ENCODE data around the gene PPP2R2D. TPM values are rescaled to one million over a fixed set of nuclear protein-coding genes. Genes with fewer than 3 reads are reported as not detected.

The PPP2R2D gene
- total and polyA plus RNA-seq, 3 experiments from 2014 or later = 23.5 to 34.0 (median 24.5) TPM

DNA sequence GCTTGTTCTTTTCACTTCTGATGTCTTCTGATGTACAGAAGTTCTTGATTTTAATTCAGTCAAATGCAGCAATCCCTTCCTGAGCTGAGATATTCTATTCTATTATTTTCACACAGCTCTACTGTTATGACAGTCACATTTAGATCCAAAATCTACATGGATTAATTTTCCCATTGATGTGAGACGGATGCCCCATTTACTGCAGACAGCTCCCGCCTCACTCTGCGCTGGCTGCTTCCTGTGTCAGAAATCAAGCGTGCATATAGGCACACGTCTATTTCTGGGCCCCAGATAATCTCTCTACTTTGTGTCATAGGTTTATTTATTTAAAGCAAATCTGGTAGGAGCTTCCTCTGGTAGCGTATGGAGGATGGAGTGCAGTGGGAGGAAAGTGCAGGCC is 74.2 kb downstream of the PPP2R2D start:
- Mint-ChIP-seq H3K27me3 (no peaks in the 10 kb centered on the region), H3K36me3 (peaks cover 0 to 30% (median 6%) of the 10 kb centered on the region in 3 donors), H3K4me3 (peak overlapping the region in 1 of 7 donors; percentile 39), H3K4me1 (peaks cover 73 to 96% (median 95%) of the 10 kb centered on the region in 3 donors), H3K27ac (peak overlapping the region; percentile 3 to 78 (median 32)), H3K9me3 (no peaks in the 10 kb centered on the region)
- Histone ChIP-seq H3K27ac (ENCODE audit: low read depth, low read length) (no peak overlapping the region), H3K36me3 (ENCODE audit: insufficient read depth, low read length) (peaks cover 6% of the 10 kb centered on the region), H3K27me3 (ENCODE audit: insufficient read depth, low read length, poor library complexity, severe bottlenecking) (no peaks in the 10 kb centered on the region), H3K9me3 (ENCODE audit: low read length) (no peaks in the 10 kb centered on the region), H3K4me1 (ENCODE audit: insufficient read depth, low read length) (peaks cover 77% of the 10 kb centered on the region), H3K4me3 (ENCODE audit: low read length) (no peak overlapping the region)
- ChIA-PET CTCF (no interaction called here), POLR2A (interaction anchor here (0.8 kb wide), 1 partner anchor 75 kb away, joined by 3 read pairs; the partner anchor contains the start of gene PPP2R2D)
- DNase-seq = no peak

- peaks cover 0 to 22% (median 6%) of the 10 kb centered on the region in 3 donors for H3K36me3 Mint-ChIP-seq
- H3K9me3 Mint-ChIP-seq = no peaks in the 10 kb centered on the region
- H3K4me3 Mint-ChIP-seq = no peak overlapping the region
These were observed 75.0 kb downstream of the PPP2R2D start for GRCh38 chr10:131975796-131976195.

GRCh38 chr10:131977323-131978096 is 76.7 kb downstream of the PPP2R2D start:
- Mint-ChIP-seq H3K27me3 (no peaks in the 10 kb centered on the region), H3K27ac (peak overlapping the region in 5 of 8 donors; percentile 41 to 79 (median 55)), H3K4me3 (peak overlapping the region in 2 of 7 donors; percentile 72 to 83), H3K4me1 (peaks cover 64 to 82% (median 81%) of the 10 kb centered on the region in 3 donors), H3K36me3 (peaks cover 0 to 11% (median 0%) of the 10 kb centered on the region in 3 donors), H3K9me3 (no peaks in the 10 kb centered on the region)
- no peak for DNase-seq
- peaks cover 74% of the 10 kb centered on the region for H3K4me1 ChIP-seq (ENCODE audit: insufficient read depth, low read length)
- no peaks in the 10 kb centered on the region for H3K36me3 ChIP-seq (ENCODE audit: insufficient read depth, low read length)
- no peak overlapping the region for H3K4me3 ChIP-seq (ENCODE audit: low read length)
- H3K27ac ChIP-seq (ENCODE audit: low read depth, low read length) = no peak overlapping the region
- no peaks in the 10 kb centered on the region for H3K9me3 ChIP-seq (ENCODE audit: low read length)
- H3K27me3 ChIP-seq (ENCODE audit: insufficient read depth, low read length, poor library complexity, severe bottlenecking) = no peaks in the 10 kb centered on the region
- CTCF ChIA-PET = no interaction called here
- POLR2A ChIA-PET = no interaction called here

More at GRCh38 chr10:131975796-131976195, 75.0 kb downstream of the PPP2R2D start:
- Histone ChIP-seq H3K9me3 (ENCODE audit: low read length) (no peaks in the 10 kb centered on the region), H3K27ac (ENCODE audit: low read depth, low read length) (no peak overlapping the region), H3K4me3 (ENCODE audit: low read length) (no peak overlapping the region), H3K27me3 (ENCODE audit: insufficient read depth, low read length, poor library complexity, severe bottlenecking) (no peaks in the 10 kb centered on the region), H3K4me1 (ENCODE audit: insufficient read depth, low read length) (peaks cover 83% of the 10 kb centered on the region), H3K36me3 (ENCODE audit: insufficient read depth, low read length) (no peaks in the 10 kb centered on the region)
- peaks cover 72 to 94% (median 93%) of the 10 kb centered on the region in 3 donors for H3K4me1 Mint-ChIP-seq
- ChIA-PET POLR2A (no interaction called here), CTCF (no interaction called here)
- no peak for DNase-seq
- H3K27ac Mint-ChIP-seq = peak overlapping the region in 5 of 8 donors; percentile 7 to 59 (median 31)
- no peaks in the 10 kb centered on the region for H3K27me3 Mint-ChIP-seq

DNA sequence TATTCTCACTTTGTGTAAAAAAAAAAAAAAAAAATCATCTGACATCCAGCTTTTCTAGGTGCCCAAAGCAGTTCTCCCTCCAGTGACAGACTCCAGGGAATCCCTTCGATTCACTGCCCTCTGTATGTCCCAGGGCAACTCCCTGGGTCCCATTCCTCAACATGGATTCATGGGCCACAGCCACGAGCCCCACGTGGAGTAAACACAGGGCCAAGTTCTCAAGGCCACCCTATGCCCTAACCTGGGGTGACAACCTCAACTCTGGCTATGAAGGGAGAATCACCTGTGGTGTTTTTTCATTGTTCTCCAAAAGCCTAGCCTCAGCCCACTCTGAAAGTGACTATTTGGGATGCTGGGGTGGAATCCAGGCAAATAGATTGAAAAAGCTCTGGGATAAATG is 77.6 kb downstream of the PPP2R2D start:
- Histone ChIP-seq H3K9me3 (ENCODE audit: low read length) (no peaks in the 10 kb centered on the region), H3K4me1 (ENCODE audit: insufficient read depth, low read length) (peaks cover 73% of the 10 kb centered on the region), H3K4me3 (ENCODE audit: low read length) (no peak overlapping the region), H3K27me3 (ENCODE audit: insufficient read depth, low read length, poor library complexity, severe bottlenecking) (no peaks in the 10 kb centered on the region), H3K27ac (ENCODE audit: low read depth, low read length) (no peak overlapping the region), H3K36me3 (ENCODE audit: insufficient read depth, low read length) (no peaks in the 10 kb centered on the region)
- no peak for DNase-seq
- Mint-ChIP-seq H3K27ac (peak overlapping the region in 6 of 8 donors; percentile 12 to 78 (median 42)), H3K36me3 (peaks cover 0 to 7% (median 0%) of the 10 kb centered on the region in 3 donors), H3K9me3 (no peaks in the 10 kb centered on the region), H3K4me3 (peak overlapping the region in 1 of 7 donors; percentile 83), H3K4me1 (peaks cover 58 to 77% (median 73%) of the 10 kb centered on the region in 3 donors), H3K27me3 (no peaks in the 10 kb centered on the region)
- ChIA-PET CTCF (no interaction called here), POLR2A (no interaction called here)

- H3K4me1 Mint-ChIP-seq = peaks cover 53 to 72% (median 68%) of the 10 kb centered on the region in 3 donors
- H3K4me3 ChIP-seq (ENCODE audit: low read length) = no peak overlapping the region
These were observed 78.0 kb downstream of the PPP2R2D start for GRCh38 chr10:131978851-131979250.

DNA sequence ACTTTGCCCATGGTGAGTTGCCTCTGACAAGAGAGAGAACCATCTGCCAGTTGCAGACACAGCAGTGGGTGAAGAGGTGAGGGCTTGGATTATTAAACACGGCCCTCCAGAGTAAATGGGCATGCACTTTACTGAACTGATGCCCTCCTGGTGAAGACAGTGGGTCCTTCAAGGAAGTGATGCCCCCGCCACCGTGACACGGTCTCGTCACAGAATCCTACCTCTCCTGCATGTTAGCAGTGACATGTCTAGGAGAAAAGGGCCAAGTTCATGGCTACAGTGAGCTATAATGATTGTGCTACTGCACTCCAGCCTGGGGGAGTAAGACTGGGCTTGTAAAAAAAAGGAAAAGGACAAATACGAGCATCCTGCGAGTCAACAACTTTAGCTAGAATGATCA is 78.5 kb downstream of the PPP2R2D start:
- Mint-ChIP-seq H3K9me3 (no peaks in the 10 kb centered on the region), H3K27ac (peak overlapping the region in 6 of 8 donors; percentile 25 to 84 (median 72)), H3K4me1 (peaks cover 49 to 68% (median 63%) of the 10 kb centered on the region in 3 donors), H3K36me3 (peaks cover 0 to 7% (median 0%) of the 10 kb centered on the region in 3 donors), H3K27me3 (no peaks in the 10 kb centered on the region), H3K4me3 (peak overlapping the region; percentile 32 to 83 (median 51))
- no peak for DNase-seq
- CTCF ChIA-PET = no interaction called here
- POLR2A ChIA-PET = no interaction called here
- Histone ChIP-seq H3K4me3 (ENCODE audit: low read length) (no peak overlapping the region), H3K27ac (ENCODE audit: low read depth, low read length) (no peak overlapping the region), H3K27me3 (ENCODE audit: insufficient read depth, low read length, poor library complexity, severe bottlenecking) (no peaks in the 10 kb centered on the region), H3K9me3 (ENCODE audit: low read length) (no peaks in the 10 kb centered on the region), H3K4me1 (ENCODE audit: insufficient read depth, low read length) (peaks cover 63% of the 10 kb centered on the region), H3K36me3 (ENCODE audit: insufficient read depth, low read length) (no peaks in the 10 kb centered on the region)

More at GRCh38 chr10:131978851-131979250, 78.0 kb downstream of the PPP2R2D start:
- ChIA-PET POLR2A (no interaction called here), CTCF (no interaction called here)
- Histone ChIP-seq H3K27me3 (ENCODE audit: insufficient read depth, low read length, poor library complexity, severe bottlenecking) (no peaks in the 10 kb centered on the region), H3K9me3 (ENCODE audit: low read length) (no peaks in the 10 kb centered on the region), H3K36me3 (ENCODE audit: insufficient read depth, low read length) (no peaks in the 10 kb centered on the region), H3K4me1 (ENCODE audit: insufficient read depth, low read length) (peaks cover 68% of the 10 kb centered on the region), H3K27ac (ENCODE audit: low read depth, low read length) (no peak overlapping the region)
- H3K27ac Mint-ChIP-seq = peak overlapping the region in 6 of 8 donors; percentile 42 to 84 (median 72)
- no peaks in the 10 kb centered on the region for H3K27me3 Mint-ChIP-seq
- H3K4me3 Mint-ChIP-seq = peak overlapping the region in 2 of 7 donors; percentile 48 to 83
- no peaks in the 10 kb centered on the region for H3K9me3 Mint-ChIP-seq
- H3K36me3 Mint-ChIP-seq = peaks cover 0 to 7% (median 0%) of the 10 kb centered on the region in 3 donors
- no peak for DNase-seq

DNA sequence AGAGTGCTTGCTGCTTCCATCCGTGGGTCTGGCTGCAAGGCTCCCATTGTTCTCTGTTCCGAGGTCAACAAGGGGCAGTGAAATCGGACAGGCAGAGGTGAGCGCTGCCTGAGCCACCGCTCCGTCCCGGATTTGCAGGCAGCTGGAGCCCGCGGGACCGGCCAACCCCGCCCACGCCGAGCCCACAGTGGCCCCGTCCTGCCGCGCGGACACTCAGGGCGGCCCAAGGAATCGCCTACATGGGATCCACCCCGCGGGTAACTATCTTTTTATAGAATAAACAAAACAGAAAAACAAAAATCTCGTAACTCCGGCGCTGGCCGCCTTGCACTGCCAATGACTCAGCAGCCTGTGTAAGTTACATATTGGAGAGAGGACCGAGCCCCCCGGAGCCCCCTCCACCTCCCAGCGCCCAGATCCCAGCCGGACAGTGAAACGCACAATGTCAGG is 79.0 kb downstream of the PPP2R2D start:
- no peak overlapping the region for H3K27ac ChIP-seq (ENCODE audit: low read depth, low read length)
- peaks cover 46 to 64% (median 58%) of the 10 kb centered on the region in 3 donors for H3K4me1 Mint-ChIP-seq

GRCh38 chr10:131980321-131980720 is 79.5 kb downstream of the PPP2R2D start:
- Mint-ChIP-seq H3K4me3 (peak overlapping the region in 5 of 7 donors; percentile 48 to 90 (median 80)), H3K27ac (peak overlapping the region in 3 of 8 donors; percentile 3 to 90 (median 66)), H3K36me3 (peaks cover 0 to 7% (median 0%) of the 10 kb centered on the region in 3 donors), H3K9me3 (no peaks in the 10 kb centered on the region), H3K27me3 (peaks cover 0 to under 1% of the 10 kb centered on the region in 2 donors), H3K4me1 (peaks cover 42 to 59% (median 53%) of the 10 kb centered on the region in 3 donors)
- Histone ChIP-seq H3K9me3 (ENCODE audit: low read length) (no peaks in the 10 kb centered on the region), H3K4me1 (ENCODE audit: insufficient read depth, low read length) (peaks cover 54% of the 10 kb centered on the region), H3K4me3 (ENCODE audit: low read length) (peak overlapping the region; percentile 74), H3K36me3 (ENCODE audit: insufficient read depth, low read length) (no peaks in the 10 kb centered on the region), H3K27ac (ENCODE audit: low read depth, low read length) (no peak overlapping the region), H3K27me3 (ENCODE audit: insufficient read depth, low read length, poor library complexity, severe bottlenecking) (no peaks in the 10 kb centered on the region)
- CTCF ChIA-PET = interaction anchor here (1.0 to 1.5 kb wide), 2 partner anchors 42 to 95 kb away, joined by 6 to 9 read pairs; no protein-coding TSS in a partner anchor
- no peak for DNase-seq
- POLR2A ChIA-PET = interaction anchor here (0.7 to 1.2 kb wide), 3 partner anchors 15 to 80 kb away, joined by 3 to 4 read pairs (median 3); no protein-coding TSS in a partner anchor

More for the DNA sequence above, 79.0 kb downstream of the PPP2R2D start:
- Histone ChIP-seq H3K36me3 (ENCODE audit: insufficient read depth, low read length) (no peaks in the 10 kb centered on the region), H3K27me3 (ENCODE audit: insufficient read depth, low read length, poor library complexity, severe bottlenecking) (no peaks in the 10 kb centered on the region), H3K4me1 (ENCODE audit: insufficient read depth, low read length) (peaks cover 58% of the 10 kb centered on the region), H3K4me3 (ENCODE audit: low read length) (no peak overlapping the region), H3K9me3 (ENCODE audit: low read length) (no peaks in the 10 kb centered on the region)
- ChIA-PET POLR2A (no interaction called here), CTCF (no interaction called here)
- Mint-ChIP-seq H3K4me3 (peak overlapping the region; percentile 32 to 83 (median 52)), H3K36me3 (peaks cover 0 to 7% (median 0%) of the 10 kb centered on the region in 3 donors), H3K27me3 (no peaks in the 10 kb centered on the region), H3K9me3 (no peaks in the 10 kb centered on the region), H3K27ac (peak overlapping the region in 6 of 8 donors; percentile 3 to 84 (median 64))
- no peak for DNase-seq

Measured in CD8-positive, alpha-beta memory T cell (primary cell).